Measurements from ENCODE around the gene WEE2.

DNA sequence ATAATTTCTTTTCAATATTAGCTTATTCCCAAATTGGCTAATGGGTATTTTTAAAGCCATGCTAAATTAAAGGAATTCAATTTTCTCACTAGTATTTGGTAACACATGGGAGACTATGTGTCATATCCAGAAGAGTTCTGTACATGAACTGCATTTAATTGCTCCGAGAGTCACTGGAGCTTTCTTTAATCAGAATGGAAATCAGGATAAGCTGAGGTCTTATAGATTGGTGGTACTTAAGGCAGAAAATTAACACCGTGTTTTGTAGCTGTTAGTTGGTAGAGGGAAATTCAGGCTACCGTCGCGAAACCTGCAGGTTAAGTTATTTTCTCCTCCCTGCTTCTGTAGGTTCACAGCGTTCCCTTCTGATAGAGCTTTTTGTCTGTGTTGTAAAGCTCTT is at the start of gene WEE2:
- TF ChIP-seq, protein P1, sequence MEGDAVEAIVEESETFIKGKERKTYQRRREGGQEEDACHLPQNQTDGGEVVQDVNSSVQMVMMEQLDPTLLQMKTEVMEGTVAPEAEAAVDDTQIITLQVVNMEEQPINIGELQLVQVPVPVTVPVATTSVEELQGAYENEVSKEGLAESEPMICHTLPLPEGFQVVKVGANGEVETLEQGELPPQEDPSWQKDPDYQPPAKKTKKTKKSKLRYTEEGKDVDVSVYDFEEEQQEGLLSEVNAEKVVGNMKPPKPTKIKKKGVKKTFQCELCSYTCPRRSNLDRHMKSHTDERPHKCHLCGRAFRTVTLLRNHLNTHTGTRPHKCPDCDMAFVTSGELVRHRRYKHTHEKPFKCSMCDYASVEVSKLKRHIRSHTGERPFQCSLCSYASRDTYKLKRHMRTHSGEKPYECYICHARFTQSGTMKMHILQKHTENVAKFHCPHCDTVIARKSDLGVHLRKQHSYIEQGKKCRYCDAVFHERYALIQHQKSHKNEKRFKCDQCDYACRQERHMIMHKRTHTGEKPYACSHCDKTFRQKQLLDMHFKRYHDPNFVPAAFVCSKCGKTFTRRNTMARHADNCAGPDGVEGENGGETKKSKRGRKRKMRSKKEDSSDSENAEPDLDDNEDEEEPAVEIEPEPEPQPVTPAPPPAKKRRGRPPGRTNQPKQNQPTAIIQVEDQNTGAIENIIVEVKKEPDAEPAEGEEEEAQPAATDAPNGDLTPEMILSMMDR (IDR thresholded peaks at IDR 0.05) = no peak
- no peak for TF ChIP-seq POLR2A (IDR thresholded peaks at IDR 0.05)
